Coronary artery (tissue), 2 donors: ENCODE data around the gene DDX31.

ENCODE experiments used
- DNase-seq: peaks from one replicate; pipeline ENCODE4 v3.0.0-alpha.2; 2017; ENCODE audit warnings: low spot score
- H3K27ac ChIP-seq, 2 donors: fragments of 200-600 bp; sonication (generic); one replicate each; pipeline ENCODE4 v1.5.1; 2016 to 2019
- H3K4me3 ChIP-seq: fragments of 200-600 bp; sonication (generic); 2 replicates; pipeline ENCODE4 v1.5.1; 2016; ENCODE audit warnings: mild to moderate bottlenecking, moderate library complexity
- CTCF ChIP-seq: fragments of 200-600 bp; sonication (generic); IDR thresholded peaks from one replicate; pipeline ENCODE4 v1.5.1; 2019; ENCODE audit warnings: antibody characterized with exemption

The DDX31 gene

DNA sequence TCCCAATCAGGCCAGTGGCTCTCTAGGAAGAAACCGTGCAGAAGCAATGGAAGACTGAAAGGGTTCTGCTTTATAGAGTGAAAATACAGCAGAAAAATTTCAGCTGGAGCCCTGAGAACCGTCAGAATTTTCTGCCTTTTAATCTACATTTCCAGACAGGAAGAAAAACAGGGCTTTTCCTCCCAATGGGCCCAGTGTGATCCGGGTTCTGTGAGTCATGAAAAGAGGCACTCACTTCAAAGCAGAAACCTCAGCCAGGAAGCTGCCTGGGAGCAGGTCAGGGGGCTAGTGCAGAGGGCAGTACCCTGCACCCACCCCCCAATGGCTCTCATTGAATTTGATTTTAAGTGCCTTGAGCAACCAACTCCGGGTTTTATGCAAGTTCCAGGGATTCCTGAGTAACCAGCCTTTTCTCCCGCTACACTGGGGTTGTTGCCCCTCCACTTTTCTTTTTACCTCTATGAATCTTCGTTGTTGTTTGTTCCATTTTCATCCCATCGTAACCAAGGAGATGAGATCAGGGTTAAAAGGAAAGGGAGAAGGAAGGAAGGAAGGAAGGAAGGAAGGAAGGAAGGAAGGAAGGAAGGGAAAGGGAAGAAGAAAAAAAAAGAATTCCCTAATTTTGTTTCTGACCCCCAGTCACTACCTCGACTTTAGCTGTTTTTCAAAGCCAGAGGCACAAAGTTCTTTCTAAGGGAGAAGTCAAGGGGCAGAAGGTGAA, 86.0 kb downstream of the DDX31 start:
- no peak for DNase-seq
- H3K27ac ChIP-seq: no peak overlapping the region
- no peak for TF ChIP-seq CTCF
- no peak overlapping the region for H3K4me3 ChIP-seq

GRCh38 chr9:132582786-132583583, 86.8 kb downstream of the DDX31 start:
- no peak for TF ChIP-seq CTCF
- no peak overlapping the region for H3K4me3 ChIP-seq
- no peak for DNase-seq
- no peak overlapping the region for H3K27ac ChIP-seq

DNA sequence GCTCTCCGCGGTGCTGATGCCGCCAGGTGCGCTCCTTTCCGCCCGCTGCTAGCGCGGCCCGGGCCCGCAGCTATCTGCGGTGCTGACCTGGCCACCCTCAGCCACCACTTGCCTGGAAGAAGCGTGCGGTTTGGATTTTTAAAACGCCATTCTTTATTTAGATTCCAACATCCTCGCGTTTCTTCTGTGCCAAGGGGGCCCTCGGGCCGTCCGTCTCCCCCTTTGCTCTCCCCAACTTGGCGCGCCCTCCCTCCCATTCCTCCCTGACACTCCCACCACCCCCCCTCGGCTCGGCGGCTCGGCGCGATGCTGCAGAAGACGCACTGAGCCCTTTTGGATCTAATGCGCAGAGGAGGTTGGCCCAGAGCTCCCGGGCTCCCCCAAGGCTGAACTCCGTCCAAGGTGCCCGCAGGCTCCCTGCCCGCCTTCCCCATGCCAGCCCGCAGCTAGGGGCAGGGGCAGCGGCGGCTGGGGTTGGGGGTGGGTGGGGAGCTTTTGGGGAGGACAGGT, 87.5 kb downstream of the DDX31 start, which contains the start of gene BARHL1:
BARHL1 (plus strand) TSS at position 331 of the 510 bp plus-strand sequence. CDS start 192 bp downstream, outside the sequence.
- no peak within 1 kb of the TSS for H3K27ac ChIP-seq
- TF ChIP-seq CTCF: no peak
- DNase-seq: no peak
- peak within 1 kb of the TSS; percentile 54 for H3K4me3 ChIP-seq

DNA sequence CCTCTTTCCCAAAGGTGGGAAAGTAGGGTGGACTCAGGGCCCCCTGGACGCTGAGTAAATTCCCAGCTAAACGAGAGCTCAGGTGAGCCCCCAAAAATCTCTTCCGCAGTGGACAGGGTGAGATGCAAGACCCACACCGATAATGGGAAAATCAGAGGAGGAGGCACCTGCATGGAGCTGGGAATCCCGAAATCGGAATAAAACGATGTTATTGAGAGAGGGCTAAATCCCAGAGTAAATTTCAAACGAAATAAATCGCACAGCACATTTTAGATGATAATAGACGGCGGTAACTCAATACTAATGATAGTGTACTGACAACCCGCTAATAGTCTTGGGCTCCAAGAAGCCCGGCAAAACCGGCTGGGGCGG, 90.4 kb downstream of the DDX31 start:
- Histone ChIP-seq H3K27ac (no peak overlapping the region), H3K4me3 (no peak overlapping the region)
- TF ChIP-seq CTCF: no peak
- no peak for DNase-seq

DNA sequence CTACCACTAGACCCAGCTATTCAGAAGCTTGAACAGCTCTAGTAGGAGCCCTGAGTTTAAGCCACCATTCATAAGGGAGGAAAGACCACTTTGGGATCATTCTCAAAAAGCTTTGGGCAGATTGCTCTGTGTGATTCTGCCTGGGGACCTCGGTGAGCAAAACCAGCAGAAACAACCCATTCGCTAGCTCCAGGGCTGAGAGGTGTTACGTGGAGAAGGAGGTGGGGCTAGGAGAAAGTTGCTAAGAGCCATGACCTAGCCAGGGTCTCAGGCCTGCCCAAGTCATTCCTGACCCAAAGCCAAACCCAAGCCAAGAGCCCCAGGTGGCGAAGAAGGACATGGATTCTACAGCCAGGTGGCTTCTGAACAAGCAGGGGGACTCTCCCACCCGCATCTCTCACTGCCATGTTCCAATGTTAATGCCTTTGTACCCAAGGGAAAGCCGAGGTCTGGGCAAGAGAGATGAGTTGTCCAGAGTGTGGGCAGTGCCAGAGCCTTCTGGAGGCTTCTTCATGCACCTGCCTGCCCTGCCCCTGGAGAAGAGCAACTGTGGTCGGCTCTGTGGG, 91.3 kb downstream of the DDX31 start:
- no peak overlapping the region for H3K4me3 ChIP-seq
- no peak overlapping the region for H3K27ac ChIP-seq
- no peak for DNase-seq
- TF ChIP-seq CTCF: no peak

DNA sequence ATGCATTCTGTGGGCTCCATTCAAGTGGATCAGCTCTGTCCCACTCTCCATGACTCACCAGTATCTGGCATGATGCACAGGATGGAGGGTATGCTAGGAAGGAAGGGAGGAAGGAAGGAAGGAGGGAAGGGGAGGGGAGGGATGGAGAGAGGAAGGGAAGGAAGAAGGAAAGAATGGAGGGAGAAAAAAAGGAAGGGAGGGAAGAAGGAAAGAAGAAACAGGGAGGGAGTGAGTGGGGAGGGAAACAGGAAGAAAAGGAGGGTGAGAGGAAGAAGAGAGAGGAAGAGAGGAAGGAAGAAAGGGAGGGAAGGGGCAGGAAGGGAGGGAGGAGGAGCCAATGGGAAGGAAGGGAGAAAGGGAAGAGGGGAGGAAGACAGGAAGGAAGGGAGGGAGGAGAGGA, 92.7 kb downstream of the DDX31 start:
- no peak overlapping the region for H3K27ac ChIP-seq
- DNase-seq: no peak
- H3K4me3 ChIP-seq: no peak overlapping the region
- no peak for TF ChIP-seq CTCF
